Endothelial cell (in vitro differentiated cells): ENCODE results near the gene MGRN1. TPM values are rescaled to one million over a fixed set of nuclear protein-coding genes. Genes with fewer than 3 reads are reported as not detected.

Experiments used
- DNase-seq: peaks from one replicate; pipeline ENCODE4 v3.0.0; 2021; ENCODE audit warnings: low spot score
- H3K27ac Mint-ChIP-seq: one replicate; pipeline ENCODE4 v1.8.0; 2021; ENCODE audit warnings: mixed read lengths, inconsistent platforms; ENCODE audit not compliant: unreplicated experiment
- H3K27me3 Mint-ChIP-seq: one replicate; pipeline ENCODE4 v1.8.0; 2021; ENCODE audit warnings: mild to moderate bottlenecking, moderate library complexity, mixed read lengths, inconsistent platforms; ENCODE audit not compliant: unreplicated experiment
- H3K36me3 Mint-ChIP-seq: one replicate; pipeline ENCODE4 v1.8.0; 2021; ENCODE audit warnings: mild to moderate bottlenecking, low read depth, mixed read lengths, inconsistent platforms; ENCODE audit not compliant: unreplicated experiment
- H3K4me1 Mint-ChIP-seq: one replicate; pipeline ENCODE4 v1.8.0; 2021; ENCODE audit warnings: mild to moderate bottlenecking, mixed read lengths, inconsistent platforms; ENCODE audit not compliant: unreplicated experiment
- H3K4me3 Mint-ChIP-seq: one replicate; pipeline ENCODE4 v1.8.0; 2021; ENCODE audit warnings: mild to moderate bottlenecking, mixed read lengths, inconsistent platforms; ENCODE audit not compliant: unreplicated experiment
- H3K9me3 Mint-ChIP-seq: one replicate; pipeline ENCODE4 v1.8.0; 2021; ENCODE audit warnings: mixed read lengths, inconsistent platforms; ENCODE audit not compliant: unreplicated experiment
- total RNA-seq: library from RNA; stranded (reverse); fragmentation: NEBNext Ultra II Directional; extraction: Animal tissue kit (Norgen Biotek cat#: 25700); gene quantifications from one replicate; pipeline ENCODE4 v1.2.1, GENCODE V29; 2021; ENCODE audit not compliant: unreplicated experiment
- TF ChIP-seq, protein P1 (sequence below): fragments of 200-600 bp; sonication (generic); IDR thresholded peaks from one replicate; pipeline ENCODE4 v1.5.0; 2021; ENCODE audit warnings: antibody characterized with exemption; ENCODE audit not compliant: unreplicated experiment

MGRN1 gene
- total RNA-seq, 1 donor from 2014 or later: 82.5 TPM

DNA sequence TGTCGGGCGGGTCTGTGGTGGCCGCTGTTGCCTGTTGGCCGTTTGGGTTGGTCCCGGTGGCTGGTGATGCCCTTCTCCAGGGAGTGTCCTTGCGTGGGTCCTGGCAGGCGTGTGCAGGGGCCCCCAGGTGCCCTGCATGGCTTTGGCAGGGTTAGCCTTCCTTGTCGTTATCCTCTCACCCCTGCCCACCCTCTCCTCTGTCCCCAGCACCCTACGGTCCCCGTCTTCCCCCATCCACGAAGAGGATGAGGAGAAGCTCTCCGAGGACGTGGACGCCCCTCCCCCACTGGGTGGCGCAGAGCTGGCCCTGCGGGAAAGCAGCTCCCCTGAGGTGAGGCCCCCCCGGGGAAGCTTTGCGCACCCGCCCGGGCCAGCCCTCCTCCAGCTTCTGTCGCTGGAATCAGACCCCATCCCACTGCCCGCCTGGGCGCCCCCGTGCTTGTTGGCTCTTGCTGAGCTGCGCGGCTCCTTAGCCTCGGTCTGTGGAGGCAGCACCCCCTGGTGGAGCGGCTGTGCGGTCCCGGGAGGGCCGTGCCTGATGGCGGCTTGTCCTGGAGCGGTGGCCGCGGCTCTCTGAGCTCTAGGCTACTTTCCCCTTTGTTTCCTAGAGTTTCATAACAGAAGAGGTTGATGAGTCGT lies 58.1 kb downstream of the MGRN1 start:
- peaks cover 24% of the 10 kb centered on the region for H3K36me3 Mint-ChIP-seq
- peaks cover 10% of the 10 kb centered on the region for H3K27me3 Mint-ChIP-seq
- TF ChIP-seq, protein P1, sequence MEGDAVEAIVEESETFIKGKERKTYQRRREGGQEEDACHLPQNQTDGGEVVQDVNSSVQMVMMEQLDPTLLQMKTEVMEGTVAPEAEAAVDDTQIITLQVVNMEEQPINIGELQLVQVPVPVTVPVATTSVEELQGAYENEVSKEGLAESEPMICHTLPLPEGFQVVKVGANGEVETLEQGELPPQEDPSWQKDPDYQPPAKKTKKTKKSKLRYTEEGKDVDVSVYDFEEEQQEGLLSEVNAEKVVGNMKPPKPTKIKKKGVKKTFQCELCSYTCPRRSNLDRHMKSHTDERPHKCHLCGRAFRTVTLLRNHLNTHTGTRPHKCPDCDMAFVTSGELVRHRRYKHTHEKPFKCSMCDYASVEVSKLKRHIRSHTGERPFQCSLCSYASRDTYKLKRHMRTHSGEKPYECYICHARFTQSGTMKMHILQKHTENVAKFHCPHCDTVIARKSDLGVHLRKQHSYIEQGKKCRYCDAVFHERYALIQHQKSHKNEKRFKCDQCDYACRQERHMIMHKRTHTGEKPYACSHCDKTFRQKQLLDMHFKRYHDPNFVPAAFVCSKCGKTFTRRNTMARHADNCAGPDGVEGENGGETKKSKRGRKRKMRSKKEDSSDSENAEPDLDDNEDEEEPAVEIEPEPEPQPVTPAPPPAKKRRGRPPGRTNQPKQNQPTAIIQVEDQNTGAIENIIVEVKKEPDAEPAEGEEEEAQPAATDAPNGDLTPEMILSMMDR: peak; percentile 63
- H3K4me3 Mint-ChIP-seq: no peak overlapping the region
- peak; percentile 65 for DNase-seq
- no peak overlapping the region for H3K27ac Mint-ChIP-seq
- no peaks in the 10 kb centered on the region for H3K9me3 Mint-ChIP-seq
- H3K4me1 Mint-ChIP-seq: no peaks in the 10 kb centered on the region

DNA sequence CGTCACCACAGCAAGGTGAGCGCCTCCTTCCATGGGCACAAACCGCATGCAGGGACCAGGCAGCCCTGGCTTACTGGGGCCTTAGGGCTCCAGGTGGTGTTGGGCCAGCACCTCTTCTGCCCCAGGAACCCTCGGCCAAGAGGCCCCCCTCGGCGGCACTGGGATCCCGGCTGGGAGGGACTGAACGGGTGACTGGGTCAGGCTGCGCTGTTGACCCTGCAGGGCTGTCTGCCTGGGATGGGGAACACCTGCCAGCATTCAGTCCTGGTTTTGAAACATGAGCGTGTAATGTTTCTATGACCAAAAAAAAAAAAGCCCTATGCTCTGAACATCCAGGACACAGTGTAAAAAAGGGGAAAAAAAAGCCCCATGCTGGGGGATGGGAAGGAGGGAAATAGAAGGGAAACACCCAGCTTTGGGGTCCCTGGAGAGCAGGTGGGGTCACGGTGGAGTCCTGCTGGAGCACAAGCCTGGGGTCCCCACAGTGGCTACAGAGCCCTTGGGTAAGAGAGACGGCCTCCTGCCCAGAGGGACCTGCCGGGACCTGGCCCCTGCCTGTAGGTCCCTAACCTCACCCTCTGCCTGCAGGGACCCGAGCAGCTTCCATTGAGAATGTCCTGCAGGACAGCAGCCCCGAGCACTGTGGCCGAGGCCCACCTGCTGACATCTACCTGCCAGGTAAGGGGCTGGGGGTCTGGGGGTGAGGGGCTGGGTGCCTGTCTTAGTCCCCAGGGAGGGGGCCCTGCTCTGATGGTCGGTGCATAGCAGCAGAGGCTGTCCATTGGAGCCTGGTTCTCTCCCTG lies 58.8 kb downstream of the MGRN1 start:
- no peak overlapping the region for H3K4me3 Mint-ChIP-seq
- no peak for DNase-seq
- TF ChIP-seq, protein P1: peak; percentile 24
- no peak overlapping the region for H3K27ac Mint-ChIP-seq
- no peaks in the 10 kb centered on the region for H3K4me1 Mint-ChIP-seq
- H3K36me3 Mint-ChIP-seq: peaks cover 20% of the 10 kb centered on the region
- H3K9me3 Mint-ChIP-seq: no peaks in the 10 kb centered on the region
- peaks cover 9% of the 10 kb centered on the region for H3K27me3 Mint-ChIP-seq

DNA sequence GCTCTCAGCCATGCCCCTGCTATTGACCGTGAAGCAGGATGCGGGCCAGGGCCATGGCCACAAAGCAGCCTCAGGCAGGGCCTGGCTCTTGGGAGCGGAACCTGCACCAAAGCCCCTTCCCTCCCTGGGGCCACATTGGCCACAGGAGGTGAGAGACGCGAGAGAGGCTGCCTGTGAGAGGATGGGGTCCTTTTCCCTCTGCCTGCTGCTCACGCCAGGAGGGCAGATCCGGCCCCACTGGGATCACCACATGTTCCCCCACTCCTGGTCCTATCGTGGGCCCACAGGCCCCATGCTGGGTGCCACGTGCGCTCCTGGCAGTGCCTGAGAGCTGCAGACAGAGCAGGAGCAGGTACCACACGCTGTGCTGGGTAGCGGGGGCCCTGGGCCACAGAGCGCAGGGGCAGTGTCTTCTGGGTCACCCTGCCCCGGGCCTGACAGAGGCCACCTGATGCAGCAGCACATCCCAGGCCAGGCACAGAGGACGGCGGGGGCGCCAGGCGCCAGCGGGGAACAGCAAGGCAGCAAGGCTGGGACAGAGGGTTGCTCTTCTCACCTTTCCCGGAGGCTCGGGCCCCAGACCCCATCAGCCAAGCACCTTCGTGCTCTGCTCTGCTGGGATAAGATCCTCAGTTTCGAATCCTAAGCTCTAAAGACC lies 59.6 kb downstream of the MGRN1 start:
- no peak overlapping the region for H3K27ac Mint-ChIP-seq
- H3K36me3 Mint-ChIP-seq: peaks cover 20% of the 10 kb centered on the region
- no peak for DNase-seq
- H3K27me3 Mint-ChIP-seq: peaks cover 7% of the 10 kb centered on the region
- H3K9me3 Mint-ChIP-seq: no peaks in the 10 kb centered on the region
- no peaks in the 10 kb centered on the region for H3K4me1 Mint-ChIP-seq
- H3K4me3 Mint-ChIP-seq: no peak overlapping the region
- TF ChIP-seq, protein P1: no peak

DNA sequence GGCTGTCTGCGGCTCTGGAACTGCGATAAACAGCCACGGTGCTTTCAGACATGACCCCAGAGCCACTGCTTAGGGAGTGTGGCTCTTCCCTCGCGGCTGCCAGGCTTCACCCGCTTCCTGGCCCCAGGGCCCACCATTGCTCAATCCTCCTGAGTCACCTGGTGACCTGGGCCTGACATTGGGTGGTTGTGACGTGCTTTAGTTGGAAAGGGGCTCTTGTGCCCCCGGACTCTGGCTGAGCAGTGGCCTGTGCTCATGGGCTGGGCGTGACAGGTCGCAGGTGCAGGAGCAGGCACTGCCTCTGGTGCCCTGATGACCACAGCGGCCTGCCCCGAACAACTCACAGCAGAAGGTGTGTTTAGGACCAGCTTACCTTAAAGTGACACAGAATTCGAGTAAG lies 60.1 kb downstream of the MGRN1 start:
- no peak overlapping the region for H3K27ac Mint-ChIP-seq

More for the DNA sequence above, 60.1 kb downstream of the MGRN1 start:
- H3K36me3 Mint-ChIP-seq: peaks cover 20% of the 10 kb centered on the region
- peak overlapping the region; percentile 69 for H3K4me3 Mint-ChIP-seq
- H3K27me3 Mint-ChIP-seq: peaks cover 7% of the 10 kb centered on the region
- no peak for DNase-seq
- TF ChIP-seq, protein P1: no peak
- no peaks in the 10 kb centered on the region for H3K4me1 Mint-ChIP-seq
- no peaks in the 10 kb centered on the region for H3K9me3 Mint-ChIP-seq
